CD14-positive monocyte (primary cell): ENCODE results near the gene RBM28. TPM values are rescaled to one million over a fixed set of nuclear protein-coding genes. Genes with fewer than 3 reads are reported as not detected.

Source experiments
- DNase-seq, 3 donors: peaks; one replicate each; pipeline ENCODE4 v3.0.0-alpha.2; 2011 to 2022
- H2AFZ ChIP-seq: 2 replicates; pipeline ENCODE4 v1.6.0; 2012; ENCODE audit warnings: mild to moderate bottlenecking, low read depth, low read length, inconsistent platforms; ENCODE audit not compliant: insufficient read depth, poor library complexity, severe bottlenecking
- H3K27ac ChIP-seq, 2 donors: 1 replicate in 1 of 2; 2 replicates in 1 of 2; pipeline ENCODE4 v1.5.1; 2012 to 2013; ENCODE audit warnings: low read length in 2 of 2, control low read depth in 1 of 2, inconsistent platforms in 1 of 2, low read depth in 1 of 2, mild to moderate bottlenecking in 1 of 2
- H3K27me3 ChIP-seq, 2 donors: one replicate each; pipeline versions ENCODE4 v1.6.0 to v1.6.1; 2011 to 2013; ENCODE audit warnings: low read length in 2 of 2; ENCODE audit not compliant: control insufficient read depth in 2 of 2, insufficient read depth in 2 of 2
- H3K36me3 ChIP-seq, 2 donors: replicated peaks in 1 of 2; 1 replicate in 1 of 2; 2 replicates in 1 of 2; pipeline versions ENCODE4 v1.5.1 to v1.6.1; 2012 to 2013; ENCODE audit warnings: low read length in 2 of 2, control low read depth in 1 of 2, inconsistent platforms in 1 of 2, mild to moderate bottlenecking in 1 of 2; ENCODE audit not compliant: insufficient read depth in 2 of 2, control insufficient read depth in 1 of 2
- H3K4me1 ChIP-seq, 2 donors: 1 replicate in 1 of 2; 2 replicates in 1 of 2; pipeline versions ENCODE4 v1.5.1 to v1.6.1; 2012 to 2013; ENCODE audit warnings: low read length in 2 of 2, control low read depth in 1 of 2, inconsistent platforms in 1 of 2, mild to moderate bottlenecking in 1 of 2, moderate library complexity in 1 of 2; ENCODE audit not compliant: insufficient read depth in 2 of 2, control insufficient read depth in 1 of 2
- H3K4me2 ChIP-seq: replicated peaks from 2 replicates; pipeline ENCODE3; 2012; ENCODE audit warnings: low read length, moderate library complexity, mild to moderate bottlenecking; ENCODE audit not compliant: poor library complexity, severe bottlenecking; ENCODE audit errors: extremely low read depth
- H3K4me3 ChIP-seq, 3 experiments: fragments of 200-600 bp in 1 of 3; sonication (generic) in 1 of 3; replicated peaks in 1 of 3; 1 replicate in 2 of 3; 2 replicates in 1 of 3; pipeline ENCODE4 v1.5.1; 2011 to 2013; ENCODE audit warnings: low read length in 3 of 3, mild to moderate bottlenecking in 3 of 3, control low read depth in 2 of 3, low read depth in 2 of 3, inconsistent platforms in 1 of 3, moderate library complexity in 1 of 3
- H3K79me2 ChIP-seq: 2 replicates; pipeline ENCODE4 v1.6.0; 2012; ENCODE audit warnings: mild to moderate bottlenecking, control low read depth, inconsistent platforms, low read length, moderate library complexity; ENCODE audit not compliant: insufficient read depth
- H3K9ac ChIP-seq: 2 replicates; pipeline ENCODE4 v1.6.0; 2017; ENCODE audit warnings: low read length, mild to moderate bottlenecking; ENCODE audit not compliant: insufficient read depth, poor library complexity, severe bottlenecking
- H3K9me3 ChIP-seq, 2 donors: replicated peaks in 1 of 2; 1 replicate in 1 of 2; 2 replicates in 1 of 2; pipeline versions ENCODE4 v1.5.1 to v1.6.1; 2012 to 2013; ENCODE audit warnings: low read length in 2 of 2, control low read depth in 1 of 2; ENCODE audit not compliant: control insufficient read depth in 1 of 2, insufficient read depth in 1 of 2
- H4K20me1 ChIP-seq: 2 replicates; pipeline ENCODE4 v1.6.0; 2012; ENCODE audit warnings: mild to moderate bottlenecking, low read length, control low read depth, moderate library complexity; ENCODE audit not compliant: insufficient read depth
- H3K27ac Mint-ChIP-seq, 7 donors: one replicate each; pipeline ENCODE4 v1.8.0; 2020; ENCODE audit warnings: mild to moderate bottlenecking in 7 of 7, mixed read lengths in 7 of 7, moderate library complexity in 6 of 7, inconsistent platforms in 2 of 7
- H3K27me3 Mint-ChIP-seq, 3 donors: one replicate each; pipeline ENCODE4 v1.8.0; 2021 to 2022; ENCODE audit warnings: low read depth in 3 of 3, mild to moderate bottlenecking in 3 of 3, mixed read lengths in 3 of 3, moderate library complexity in 3 of 3, inconsistent platforms in 1 of 3
- H3K36me3 Mint-ChIP-seq, 2 donors: one replicate each; pipeline ENCODE4 v1.8.0; 2020; ENCODE audit warnings: mixed read lengths in 2 of 2, inconsistent platforms in 1 of 2, mild to moderate bottlenecking in 1 of 2
- H3K4me1 Mint-ChIP-seq: one replicate; pipeline ENCODE4 v1.8.0; 2020; ENCODE audit warnings: mild to moderate bottlenecking, mixed read lengths
- H3K4me3 Mint-ChIP-seq, 2 donors: one replicate each; pipeline ENCODE4 v1.8.0; 2020; ENCODE audit warnings: mild to moderate bottlenecking in 2 of 2, mixed read lengths in 2 of 2, moderate library complexity in 1 of 2
- H3K9me3 Mint-ChIP-seq, 7 donors: one replicate each; pipeline ENCODE4 v1.8.0; 2020 to 2022; ENCODE audit warnings: mixed read lengths in 7 of 7, mild to moderate bottlenecking in 6 of 7, moderate library complexity in 6 of 7, inconsistent platforms in 2 of 7
- CTCF ChIP-seq: fragments of 200-600 bp; IDR thresholded peaks from one replicate; pipeline ENCODE4 v1.8.0; 2022; ENCODE audit warnings: antibody characterized with exemption, mild to moderate bottlenecking
- WGBS: methylation state at CpG from one replicate; pipeline ENCODE4 v1.1.5; 2013; ENCODE audit warnings: missing lambda C conversion rate; ENCODE audit not compliant: insufficient coverage; 5-methylcytosine and 5-hydroxymethylcytosine counted together
- intact Hi-C, 2 donors: fragments of 100-400 bp; cut with micrococcal nuclease; formaldehyde crosslinking; loops; one replicate each; pipeline versions ENCODE4 v1.15.0 to v1.15.1; 2023
- polyA plus RNA-seq, 3 donors: library from polyadenylated mRNA; depleted of rRNA in 1 of 3; unstranded in 2 of 3; stranded (reverse) in 1 of 3; fragments of 300-500 nt in 2 of 3; fragments of >200 nt in 1 of 3; fragmentation: Illumina TruSeq in 2 of 3; gene quantifications; 1 replicate in 2 of 3; 2 replicates in 1 of 3; pipeline ENCODE4 v1.2.3, GENCODE V29; 2012 to 2021

Gene RBM28
- polyA plus RNA-seq, 3 donors: 4.0 to 14.4 (median 4.9) TPM

DNA sequence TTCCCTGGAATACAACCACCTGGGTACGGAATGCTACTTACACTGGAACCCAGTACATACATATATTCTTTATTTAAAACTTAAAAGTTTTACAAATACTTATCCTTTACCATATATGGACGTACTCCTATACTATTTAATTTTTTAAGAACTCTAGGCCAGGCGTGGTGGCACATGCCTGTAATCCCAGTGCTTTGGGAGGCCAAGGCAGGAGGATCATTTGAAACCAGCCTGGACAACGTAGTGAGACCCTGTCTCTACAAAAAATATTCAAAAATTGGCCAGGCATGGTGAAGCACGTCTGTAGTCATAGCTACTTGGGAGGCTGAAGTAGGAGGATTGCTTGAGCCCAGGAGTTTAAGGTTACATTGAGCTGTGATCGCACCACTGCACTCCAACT, 2.0 kb downstream of the RBM28 start:
- no peaks in the 10 kb centered on the region for H3K9me3 Mint-ChIP-seq
- H3K27me3 Mint-ChIP-seq: no peaks in the 10 kb centered on the region
- Histone ChIP-seq H3K27ac (no peak overlapping the region), H4K20me1 (no peaks in the 10 kb centered on the region), H3K4me2 (no peak overlapping the region), H3K36me3 (peaks cover 27 to 38% of the 10 kb centered on the region in 2 donors), H3K9me3 (no peaks in the 10 kb centered on the region), H3K79me2 (peaks cover 35% of the 10 kb centered on the region), H2AFZ (no peak overlapping the region), H3K27me3 (no peaks in the 10 kb centered on the region), H3K4me1 (peaks cover 18 to 21% of the 10 kb centered on the region in 2 donors), H3K4me3 (no peak overlapping the region), H3K9ac (no peak overlapping the region)
- TF ChIP-seq CTCF: no peak
- DNase-seq: no peak
- peaks cover 34 to 35% of the 10 kb centered on the region in 2 donors for H3K36me3 Mint-ChIP-seq
- no peak overlapping the region for H3K27ac Mint-ChIP-seq
- no peak overlapping the region for H3K4me3 Mint-ChIP-seq
- peaks cover 20% of the 10 kb centered on the region for H3K4me1 Mint-ChIP-seq
- intact Hi-C loops: loop anchor here in 1 of 2 donors (10.0 kb wide), 1 partner anchor 113 kb away; the partner anchor contains the start of gene HILPDA
- WGBS: 100% methylated on average over 3 of the region's 6 CpGs

GRCh38 chr7:128335730-128336129, 8.0 kb downstream of the RBM28 start:
- H3K4me3 ChIP-seq: no peak overlapping the region
- WGBS: 88% methylated on average over 1 of the region's 3 CpGs
- peaks cover 0 to 1% (median 0%) of the 10 kb centered on the region in 3 donors for H3K27me3 Mint-ChIP-seq
- H3K36me3 ChIP-seq: peaks cover 79 to 97% of the 10 kb centered on the region in 2 donors
- H2AFZ ChIP-seq: no peak overlapping the region
- DNase-seq: no peak
- no peaks in the 10 kb centered on the region for H3K27me3 ChIP-seq
- no peak overlapping the region for H3K27ac ChIP-seq
- H3K9me3 ChIP-seq: no peaks in the 10 kb centered on the region
- H4K20me1 ChIP-seq: no peaks in the 10 kb centered on the region
- H3K36me3 Mint-ChIP-seq: peaks cover 80 to 83% of the 10 kb centered on the region in 2 donors
- no peak overlapping the region for H3K4me3 Mint-ChIP-seq
- no peak overlapping the region for H3K9ac ChIP-seq
- H3K4me2 ChIP-seq: no peak overlapping the region
- no peaks in the 10 kb centered on the region for H3K4me1 Mint-ChIP-seq
- intact Hi-C loops: no loop called here
- no peak overlapping the region for H3K27ac Mint-ChIP-seq
- H3K4me1 ChIP-seq: no peaks in the 10 kb centered on the region
- peaks cover 9% of the 10 kb centered on the region for H3K79me2 ChIP-seq
- no peaks in the 10 kb centered on the region for H3K9me3 Mint-ChIP-seq
- no peak for TF ChIP-seq CTCF
